ENCODE results near the gene KIRREL1.
A peak's percentile ranks its signal among the peaks of the same experiment; 100 is the strongest.

Gene KIRREL1

DNA sequence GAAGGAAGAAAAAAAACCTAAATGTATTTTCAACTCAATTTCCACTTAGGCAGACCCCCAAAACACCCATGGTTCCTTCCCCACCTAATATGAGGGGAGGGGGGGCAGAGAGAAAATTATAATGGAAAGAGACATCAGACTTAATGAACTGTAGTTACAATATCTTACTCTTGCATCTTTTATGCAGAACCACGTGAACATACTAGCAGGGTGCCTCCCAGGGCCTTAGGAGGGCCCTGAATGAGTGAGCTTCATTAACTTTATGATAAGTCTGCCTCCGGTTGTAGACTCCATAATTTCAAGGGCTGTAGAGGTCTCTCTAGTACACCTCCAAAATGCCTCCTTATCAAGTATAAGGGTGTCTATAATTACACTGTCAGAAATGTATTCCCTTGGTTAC lies 11.3 kb upstream of the KIRREL1 start:
- no peak for DNase-seq (ENCODE audit: low read depth)
- TF ChIP-seq, protein P1, sequence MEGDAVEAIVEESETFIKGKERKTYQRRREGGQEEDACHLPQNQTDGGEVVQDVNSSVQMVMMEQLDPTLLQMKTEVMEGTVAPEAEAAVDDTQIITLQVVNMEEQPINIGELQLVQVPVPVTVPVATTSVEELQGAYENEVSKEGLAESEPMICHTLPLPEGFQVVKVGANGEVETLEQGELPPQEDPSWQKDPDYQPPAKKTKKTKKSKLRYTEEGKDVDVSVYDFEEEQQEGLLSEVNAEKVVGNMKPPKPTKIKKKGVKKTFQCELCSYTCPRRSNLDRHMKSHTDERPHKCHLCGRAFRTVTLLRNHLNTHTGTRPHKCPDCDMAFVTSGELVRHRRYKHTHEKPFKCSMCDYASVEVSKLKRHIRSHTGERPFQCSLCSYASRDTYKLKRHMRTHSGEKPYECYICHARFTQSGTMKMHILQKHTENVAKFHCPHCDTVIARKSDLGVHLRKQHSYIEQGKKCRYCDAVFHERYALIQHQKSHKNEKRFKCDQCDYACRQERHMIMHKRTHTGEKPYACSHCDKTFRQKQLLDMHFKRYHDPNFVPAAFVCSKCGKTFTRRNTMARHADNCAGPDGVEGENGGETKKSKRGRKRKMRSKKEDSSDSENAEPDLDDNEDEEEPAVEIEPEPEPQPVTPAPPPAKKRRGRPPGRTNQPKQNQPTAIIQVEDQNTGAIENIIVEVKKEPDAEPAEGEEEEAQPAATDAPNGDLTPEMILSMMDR (conservative IDR thresholded peaks at IDR 0.05; ENCODE audit: control insufficient read depth, insufficient read depth, low read depth, low read length) = no peak
- no peak overlapping the region for H3K4me3 ChIP-seq (ENCODE audit: control insufficient read depth, low read depth, low read length)

GRCh38 chr1:157983787-157984186 lies 9.7 kb upstream of the KIRREL1 start:
- TF ChIP-seq, protein P1 (conservative IDR thresholded peaks at IDR 0.05; ENCODE audit: control insufficient read depth, insufficient read depth, low read depth, low read length) = no peak
- no peak for DNase-seq (ENCODE audit: low read depth)
- no peak overlapping the region for H3K4me3 ChIP-seq (ENCODE audit: control insufficient read depth, low read depth, low read length)

GRCh38 chr1:157984469-157984868 lies 9.0 kb upstream of the KIRREL1 start:
- H3K4me3 ChIP-seq (ENCODE audit: control insufficient read depth, low read depth, low read length) = no peak overlapping the region
- DNase-seq (ENCODE audit: low read depth) = no peak
- TF ChIP-seq, protein P1 (conservative IDR thresholded peaks at IDR 0.05; ENCODE audit: control insufficient read depth, insufficient read depth, low read depth, low read length) = no peak

DNA sequence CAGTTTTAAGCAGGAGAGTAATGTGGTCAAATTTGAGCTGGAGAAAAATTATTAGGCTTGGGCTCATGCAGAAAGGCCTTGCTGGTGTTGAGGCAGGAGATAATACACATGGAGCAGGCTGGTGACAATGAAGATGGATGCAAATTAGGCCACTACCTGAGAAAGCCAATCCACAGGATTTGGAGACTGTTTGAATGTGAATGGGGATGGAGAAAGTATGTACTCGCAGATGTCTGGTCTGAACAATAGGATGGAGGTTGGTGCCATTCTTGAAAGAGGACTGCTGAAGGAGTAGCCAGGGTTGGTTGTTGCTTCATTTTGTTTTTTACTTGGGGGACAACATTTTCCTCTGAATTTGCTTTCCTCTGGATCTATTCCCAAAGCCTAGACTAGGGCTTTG lies 8.0 kb upstream of the KIRREL1 start:
- TF ChIP-seq, protein P1 (conservative IDR thresholded peaks at IDR 0.05; ENCODE audit: control insufficient read depth, insufficient read depth, low read depth, low read length) = no peak
- no peak for DNase-seq (ENCODE audit: low read depth)
- H3K4me3 ChIP-seq (ENCODE audit: control insufficient read depth, low read depth, low read length) = no peak overlapping the region

- TF ChIP-seq, protein P1 (conservative IDR thresholded peaks at IDR 0.05; ENCODE audit: control insufficient read depth, insufficient read depth, low read depth, low read length) = no peak
- no peak for DNase-seq (ENCODE audit: low read depth)
- no peak overlapping the region for H3K4me3 ChIP-seq (ENCODE audit: control insufficient read depth, low read depth, low read length)
These were observed 5.4 kb upstream of the KIRREL1 start for GRCh38 chr1:157988002-157988401.

DNA sequence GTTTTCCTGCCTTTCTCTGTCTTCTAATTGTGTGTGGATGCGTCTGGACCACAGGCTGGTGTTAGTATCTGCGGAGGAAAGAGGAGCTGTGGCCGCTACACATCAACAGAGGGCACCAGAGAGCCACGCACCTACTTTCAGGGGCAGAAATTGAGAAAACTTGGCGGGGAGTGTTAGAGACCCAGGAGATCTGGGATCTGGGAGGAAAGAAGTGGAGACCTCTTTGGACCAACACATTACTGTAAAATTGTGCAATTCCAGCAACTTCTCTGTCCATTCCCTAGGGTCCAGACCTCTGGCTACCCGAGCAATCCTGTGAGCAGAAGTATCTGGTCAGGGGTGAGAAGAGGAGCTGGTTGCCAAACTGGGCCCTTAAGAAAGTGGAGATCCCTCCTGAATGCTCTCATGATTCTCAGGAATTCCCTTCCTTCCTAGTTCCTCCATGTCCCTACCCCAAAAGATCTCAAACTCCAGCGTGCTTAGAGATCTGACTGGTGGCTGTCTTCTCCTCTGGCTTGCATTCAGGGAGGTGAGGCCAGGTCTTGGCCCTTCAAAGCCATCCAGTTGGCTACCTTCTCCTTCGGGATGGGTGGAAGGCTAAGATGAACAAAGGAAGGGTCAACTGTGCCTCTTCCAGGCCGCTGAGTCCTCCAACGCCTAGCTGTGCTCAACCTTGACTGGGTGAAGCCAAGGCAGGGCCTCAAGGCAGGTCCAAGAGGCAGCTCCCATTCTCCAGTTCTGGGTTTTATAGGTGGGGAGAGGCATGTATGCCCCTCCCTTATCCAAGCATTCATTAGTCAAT lies 1.2 kb upstream of the KIRREL1 start:
- peak; percentile 82 for DNase-seq (ENCODE audit: low read depth)
- H3K4me3 ChIP-seq (ENCODE audit: control insufficient read depth, low read depth, low read length) = no peak overlapping the region
- TF ChIP-seq, protein P1 (conservative IDR thresholded peaks at IDR 0.05; ENCODE audit: control insufficient read depth, insufficient read depth, low read depth, low read length) = peak; percentile 99

Measured in fibroblast of mammary gland (primary cell).